Kidney epithelial cell (primary cell): ENCODE measurements around the gene DLGAP1. TPM values are rescaled to one million over a fixed set of nuclear protein-coding genes. Genes with fewer than 3 reads are reported as not detected.

Experiments
- DNase-seq: peaks from one replicate; pipeline ENCODE4 v3.0.0-alpha.2; 2010; ENCODE audit warnings: low read depth
- H3K27me3 ChIP-seq: 2 replicates; pipeline ENCODE4 v1.6.0; 2011; ENCODE audit warnings: low read length; ENCODE audit not compliant: control insufficient read depth, insufficient read depth
- H3K36me3 ChIP-seq: 2 replicates; pipeline ENCODE4 v1.5.1; 2011; ENCODE audit warnings: low read length; ENCODE audit not compliant: control insufficient read depth, insufficient read depth
- H3K4me3 ChIP-seq: 2 replicates; pipeline ENCODE4 v1.5.1; 2011; ENCODE audit warnings: low read depth, mild to moderate bottlenecking, control low read depth, low read length
- total RNA-seq: library from RNA; depleted of rRNA; stranded (reverse); fragments of >200 nt; gene quantifications from 2 replicates; pipeline ENCODE4 v1.2.3, GENCODE V29; 2015
- TF ChIP-seq, protein P1 (sequence below): IDR thresholded peaks from 2 replicates; pipeline ENCODE4 v1.5.1; 2011; ENCODE audit warnings: mild to moderate bottlenecking, moderate library complexity, low read length, control low read depth, inconsistent platforms; ENCODE audit not compliant: insufficient read depth, poor library complexity, severe bottlenecking

Gene DLGAP1
- total RNA-seq, 1 donor from 2014 or later: 2.6 TPM

- H3K27me3 ChIP-seq: no peaks in the 10 kb centered on the region
- DNase-seq: no peak
- TF ChIP-seq, protein P1, sequence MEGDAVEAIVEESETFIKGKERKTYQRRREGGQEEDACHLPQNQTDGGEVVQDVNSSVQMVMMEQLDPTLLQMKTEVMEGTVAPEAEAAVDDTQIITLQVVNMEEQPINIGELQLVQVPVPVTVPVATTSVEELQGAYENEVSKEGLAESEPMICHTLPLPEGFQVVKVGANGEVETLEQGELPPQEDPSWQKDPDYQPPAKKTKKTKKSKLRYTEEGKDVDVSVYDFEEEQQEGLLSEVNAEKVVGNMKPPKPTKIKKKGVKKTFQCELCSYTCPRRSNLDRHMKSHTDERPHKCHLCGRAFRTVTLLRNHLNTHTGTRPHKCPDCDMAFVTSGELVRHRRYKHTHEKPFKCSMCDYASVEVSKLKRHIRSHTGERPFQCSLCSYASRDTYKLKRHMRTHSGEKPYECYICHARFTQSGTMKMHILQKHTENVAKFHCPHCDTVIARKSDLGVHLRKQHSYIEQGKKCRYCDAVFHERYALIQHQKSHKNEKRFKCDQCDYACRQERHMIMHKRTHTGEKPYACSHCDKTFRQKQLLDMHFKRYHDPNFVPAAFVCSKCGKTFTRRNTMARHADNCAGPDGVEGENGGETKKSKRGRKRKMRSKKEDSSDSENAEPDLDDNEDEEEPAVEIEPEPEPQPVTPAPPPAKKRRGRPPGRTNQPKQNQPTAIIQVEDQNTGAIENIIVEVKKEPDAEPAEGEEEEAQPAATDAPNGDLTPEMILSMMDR: no peak
- H3K36me3 ChIP-seq: no peaks in the 10 kb centered on the region
- H3K4me3 ChIP-seq: no peak overlapping the region
These were observed 523.5 kb downstream of the DLGAP1 start for GRCh38 chr18:3931542-3932112.

DNA sequence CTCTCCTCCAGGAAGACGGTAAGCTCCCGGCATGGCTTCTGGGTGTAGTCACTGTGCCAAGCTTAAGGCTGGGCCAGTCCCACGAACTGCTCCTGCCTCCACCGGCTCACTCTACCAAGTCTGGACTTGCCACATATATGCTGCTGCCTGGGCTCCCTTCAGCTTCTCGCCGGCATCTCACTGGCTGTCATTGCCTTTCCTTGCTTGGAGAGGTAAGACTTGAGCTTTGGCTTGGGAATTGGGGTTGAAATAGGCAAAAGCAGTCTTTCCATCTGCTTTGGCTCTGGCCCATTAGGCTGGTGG, 524.1 kb downstream of the DLGAP1 start:
- no peak for DNase-seq
- no peak overlapping the region for H3K4me3 ChIP-seq

DNA sequence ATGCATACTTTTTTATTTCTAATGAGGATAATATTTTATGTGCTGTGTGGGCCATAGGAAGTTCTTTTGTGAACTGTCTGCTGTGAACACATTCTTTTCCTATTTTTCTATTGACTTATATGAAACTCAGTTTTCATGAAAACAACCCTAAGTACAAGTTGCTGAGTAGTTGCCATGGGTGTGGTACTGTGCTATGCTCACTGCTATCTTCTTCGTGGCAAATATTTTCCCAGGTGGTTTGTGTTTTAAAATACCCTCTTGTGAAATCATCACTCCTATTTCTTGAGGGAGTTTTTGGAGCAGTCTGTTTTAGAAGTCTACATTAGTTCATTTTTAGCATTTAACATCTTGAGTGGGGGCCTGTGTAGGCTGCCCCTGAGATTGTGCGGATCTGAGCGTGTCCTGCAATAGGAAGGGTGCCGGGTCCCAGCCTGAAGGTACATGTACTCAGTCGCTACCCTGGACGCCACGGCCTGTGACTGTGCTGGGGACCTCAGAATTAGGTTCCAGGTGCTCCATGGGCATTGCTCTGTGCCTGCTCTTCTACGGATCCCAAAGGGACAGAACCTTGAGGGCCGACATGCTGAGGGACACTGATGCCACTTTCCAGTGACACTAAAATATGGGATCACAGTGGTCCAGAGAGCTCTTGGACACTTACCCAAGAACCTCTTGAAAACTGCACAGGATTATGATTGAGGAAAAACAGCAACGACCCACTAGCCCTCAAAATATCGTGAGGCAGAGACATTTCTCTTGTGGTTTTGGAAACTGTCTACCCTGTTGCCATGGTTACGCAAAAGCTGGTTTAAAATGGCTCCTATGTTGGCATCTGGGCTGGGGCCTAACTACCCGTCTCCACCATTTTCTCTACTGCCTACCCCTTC, 524.7 kb downstream of the DLGAP1 start:
- Histone ChIP-seq H3K36me3 (no peaks in the 10 kb centered on the region), H3K27me3 (no peaks in the 10 kb centered on the region), H3K4me3 (no peak overlapping the region)
- no peak for DNase-seq
- TF ChIP-seq, protein P1: no peak

More for the DNA sequence above, 524.1 kb downstream of the DLGAP1 start:
- Histone ChIP-seq H3K27me3 (no peaks in the 10 kb centered on the region), H3K36me3 (no peaks in the 10 kb centered on the region)
- TF ChIP-seq, protein P1: no peak

DNA sequence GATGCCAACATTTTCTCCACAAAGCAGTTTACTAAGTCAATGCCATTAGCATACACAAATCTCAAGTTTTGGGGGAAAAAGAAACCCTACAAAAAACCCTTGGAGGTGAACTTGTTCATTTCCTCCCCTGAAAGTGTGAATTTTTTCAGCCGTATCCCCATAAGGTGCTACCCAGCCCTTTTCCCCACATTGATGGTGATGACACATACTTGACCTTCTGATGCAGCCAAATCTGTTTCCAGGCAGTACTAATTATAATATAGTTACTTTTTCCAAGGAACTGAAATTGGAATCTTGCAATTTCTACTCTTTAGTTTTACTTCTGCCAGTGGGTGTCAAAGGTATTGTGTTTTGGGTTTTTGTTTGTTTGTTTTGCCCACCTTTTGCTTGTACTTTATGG, 530.7 kb downstream of the DLGAP1 start:
- H3K27me3 ChIP-seq: no peaks in the 10 kb centered on the region
- no peak for DNase-seq
- H3K36me3 ChIP-seq: no peaks in the 10 kb centered on the region
- TF ChIP-seq, protein P1: no peak
- H3K4me3 ChIP-seq: no peak overlapping the region

DNA sequence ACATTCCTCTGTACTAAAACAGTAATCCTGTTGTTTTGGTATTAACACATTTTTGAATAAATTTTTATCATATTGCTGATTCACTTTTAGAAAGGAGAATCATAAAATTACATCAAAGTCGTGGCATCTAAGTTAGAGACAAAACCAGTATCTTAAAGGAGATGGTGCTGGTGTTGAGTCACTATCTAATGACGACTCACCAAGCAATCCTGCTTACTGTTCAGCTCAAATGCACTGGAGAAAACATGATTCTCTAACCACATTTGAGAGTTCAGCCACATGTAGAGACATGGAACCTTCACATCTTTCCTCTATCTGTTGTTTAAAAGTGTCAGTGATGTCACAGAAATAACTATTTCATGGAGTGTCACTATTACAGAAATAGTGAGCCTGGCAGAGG, 531.4 kb downstream of the DLGAP1 start:
- no peaks in the 10 kb centered on the region for H3K36me3 ChIP-seq
- H3K4me3 ChIP-seq: no peak overlapping the region
- H3K27me3 ChIP-seq: no peaks in the 10 kb centered on the region
- DNase-seq: peak; percentile 45
- TF ChIP-seq, protein P1: no peak
